Loucy (cell line): ENCODE results near the gene HNF4A.

Source experiments
- CTCF ChIP-seq: fragments of 200-600 bp; sonication (generic); conservative IDR thresholded peaks from 2 replicates; pipeline ENCODE4 v1.5.1; 2014; ENCODE audit warnings: mild to moderate bottlenecking, antibody characterized with exemption, low read length
- EZH2phosphoT487 ChIP-seq: fragments of 200-600 bp; IDR thresholded peaks from 2 replicates; pipeline ENCODE4 v1.6.1; 2018; ENCODE audit warnings: antibody characterized with exemption, mild to moderate bottlenecking, moderate library complexity, borderline replicate concordance

GRCh38 chr20:44406572-44407137, 51.2 kb downstream of the HNF4A start:
- TF ChIP-seq CTCF (no peak), EZH2phosphoT487 (no peak)
